Hepatocyte (in vitro differentiated cells): Measurements from ENCODE around the gene TRAPPC6A. TPM values are rescaled to one million over a fixed set of nuclear protein-coding genes. Genes with fewer than 3 reads are reported as not detected.
A peak's percentile ranks its signal among the peaks of the same experiment; 100 is the strongest.

ENCODE experiments used
- DNase-seq: peaks from one replicate; pipeline ENCODE4 v3.0.0-alpha.2; 2016; ENCODE audit warnings: low spot score
- H2AFZ ChIP-seq: fragments of 200-600 bp; sonication (generic); 2 replicates; pipeline ENCODE4 v1.6.0; 2016; ENCODE audit warnings: antibody characterized with exemption, mild to moderate bottlenecking
- H3K27ac ChIP-seq: fragments of 200-600 bp; sonication (generic); 2 replicates; pipeline ENCODE4 v1.5.1; 2016; ENCODE audit warnings: mild to moderate bottlenecking
- H3K27me3 ChIP-seq: fragments of 200-600 bp; sonication (generic); 2 replicates; pipeline ENCODE4 v1.6.1; 2016
- H3K36me3 ChIP-seq: fragments of 200-600 bp; sonication (generic); replicated peaks from 2 replicates; pipeline ENCODE4 v1.5.1; 2016; ENCODE audit warnings: low read depth; ENCODE audit not compliant: insufficient read depth
- H3K4me1 ChIP-seq: fragments of 200-600 bp; sonication (generic); 2 replicates; pipeline ENCODE4 v1.5.1; 2016; ENCODE audit warnings: mild to moderate bottlenecking, moderate library complexity; ENCODE audit not compliant: insufficient read depth
- H3K4me2 ChIP-seq: fragments of 200-600 bp; sonication (generic); 2 replicates; pipeline ENCODE4 v1.6.0; 2016
- H3K4me3 ChIP-seq: fragments of 200-600 bp; sonication (generic); 2 replicates; pipeline ENCODE4 v1.5.1; 2016; ENCODE audit warnings: mild to moderate bottlenecking
- H3K79me2 ChIP-seq: fragments of 200-600 bp; sonication (generic); 2 replicates; pipeline ENCODE4 v1.6.0; 2017; ENCODE audit warnings: mild to moderate bottlenecking
- H3K9me2 ChIP-seq: fragments of 200-600 bp; sonication (generic); replicated peaks from 2 replicates; pipeline ENCODE4 v1.6.0; 2017; ENCODE audit warnings: mild to moderate bottlenecking; ENCODE audit not compliant: insufficient read depth
- H3K9me3 ChIP-seq: fragments of 200-600 bp; sonication (generic); 2 replicates; pipeline ENCODE4 v1.5.1; 2016; ENCODE audit warnings: low read depth, mild to moderate bottlenecking
- H4K20me1 ChIP-seq: fragments of 200-600 bp; sonication (generic); 2 replicates; pipeline ENCODE4 v1.6.0; 2016; ENCODE audit warnings: mild to moderate bottlenecking; ENCODE audit not compliant: insufficient read depth, poor library complexity, severe bottlenecking
- CTCF ChIP-seq: fragments of 200-600 bp; sonication (generic); IDR thresholded peaks from 2 replicates; pipeline ENCODE4 v1.5.1; 2016; ENCODE audit warnings: antibody characterized with exemption, mild to moderate bottlenecking; ENCODE audit not compliant: poor library complexity
- EZH2 ChIP-seq: fragments of 200-600 bp; sonication (generic); IDR thresholded peaks from 2 replicates; pipeline ENCODE4 v1.6.1; 2016; ENCODE audit warnings: antibody characterized with exemption, mild to moderate bottlenecking, borderline replicate concordance
- EZH2phosphoT487 ChIP-seq: fragments of 200-600 bp; sonication (generic); IDR thresholded peaks from one replicate; pipeline ENCODE4 v1.6.1; 2018; ENCODE audit warnings: antibody characterized with exemption, mild to moderate bottlenecking, low read depth, moderate library complexity; ENCODE audit not compliant: unreplicated experiment, severe bottlenecking
- WGBS: methylation state at CpG from one replicate; pipeline ENCODE4 v1.1.6; 2016; ENCODE audit warnings: low lambda C conversion rate; ENCODE audit errors: missing lambda C conversion rate; 5-methylcytosine and 5-hydroxymethylcytosine counted together
- polyA plus RNA-seq: library from polyadenylated mRNA; unstranded; fragments of >200 nt; fragmentation: Nextera tagmentation; extraction: Ambion mirVana; gene quantifications from 2 replicates; pipeline ENCODE4 v1.2.1, GENCODE V29; 2016
- total RNA-seq: library from RNA; depleted of rRNA; stranded (reverse); fragments of >200 nt; gene quantifications from 2 replicates; pipeline ENCODE4 v1.2.3, GENCODE V29; 2014

The TRAPPC6A gene
- total and polyA plus RNA-seq, 2 experiments from 2014 or later: 25.7 to 60.1 TPM

GRCh38 chr19:45156751-45157150, 21.3 kb downstream of the TRAPPC6A start:
- WGBS: 76% methylated on average over 11 of the region's 11 CpGs
- H3K27ac ChIP-seq: no peak overlapping the region
- no peak overlapping the region for H3K4me3 ChIP-seq
- no peaks in the 10 kb centered on the region for H3K79me2 ChIP-seq
- H3K27me3 ChIP-seq: peaks cover 17% of the 10 kb centered on the region
- no peak for DNase-seq
- H3K4me1 ChIP-seq: peaks cover 15% of the 10 kb centered on the region
- H3K36me3 ChIP-seq: no peaks in the 10 kb centered on the region
- H3K9me2 ChIP-seq: no peaks in the 10 kb centered on the region
- H2AFZ ChIP-seq: no peak overlapping the region
- H4K20me1 ChIP-seq: no peaks in the 10 kb centered on the region
- no peak overlapping the region for H3K4me2 ChIP-seq
- TF ChIP-seq EZH2: no peak
- no peaks in the 10 kb centered on the region for H3K9me3 ChIP-seq

- Histone ChIP-seq H3K4me1 (peaks cover 15% of the 10 kb centered on the region), H3K79me2 (no peaks in the 10 kb centered on the region), H3K4me2 (no peak overlapping the region), H2AFZ (no peak overlapping the region), H3K27me3 (peaks cover 21% of the 10 kb centered on the region), H3K4me3 (no peak overlapping the region), H3K9me3 (no peaks in the 10 kb centered on the region), H3K36me3 (no peaks in the 10 kb centered on the region), H3K9me2 (no peaks in the 10 kb centered on the region), H3K27ac (no peak overlapping the region), H4K20me1 (no peaks in the 10 kb centered on the region)
- WGBS: 75% methylated on average over 11 of the region's 11 CpGs
- DNase-seq: no peak
- no peak for TF ChIP-seq EZH2phosphoT487
- TF ChIP-seq EZH2: no peak
- no peak for TF ChIP-seq CTCF
Measured at GRCh38 chr19:45156011-45156630, 21.9 kb downstream of the TRAPPC6A start.

GRCh38 chr19:45154064-45154827, 23.8 kb downstream of the TRAPPC6A start:
- Histone ChIP-seq H4K20me1 (no peaks in the 10 kb centered on the region), H3K4me3 (no peak overlapping the region), H3K9me3 (no peaks in the 10 kb centered on the region), H3K36me3 (no peaks in the 10 kb centered on the region), H3K9me2 (no peaks in the 10 kb centered on the region), H3K27me3 (peaks cover 21% of the 10 kb centered on the region), H3K4me1 (peaks cover 15% of the 10 kb centered on the region), H3K79me2 (no peaks in the 10 kb centered on the region), H2AFZ (no peak overlapping the region), H3K27ac (no peak overlapping the region), H3K4me2 (peak overlapping the region; percentile 81)
- 34% methylated on average over 19 of the region's 19 CpGs for WGBS
- peak; percentile 76 for DNase-seq
- no peak for TF ChIP-seq CTCF
- TF ChIP-seq EZH2: no peak
- TF ChIP-seq EZH2phosphoT487: no peak
